Erythroblast (primary cell): ENCODE measurements around the gene CCL23.

Experiments
- GATA1 ChIP-seq: IDR thresholded peaks from 2 replicates; pipeline ENCODE4 v1.6.1; 2011; ENCODE audit warnings: low read depth, mild to moderate bottlenecking, control low read depth, low read length, moderate library complexity
- POLR2A ChIP-seq: IDR thresholded peaks from 2 replicates; pipeline ENCODE4 v1.6.1; 2011; ENCODE audit warnings: mild to moderate bottlenecking, low read length

DNA sequence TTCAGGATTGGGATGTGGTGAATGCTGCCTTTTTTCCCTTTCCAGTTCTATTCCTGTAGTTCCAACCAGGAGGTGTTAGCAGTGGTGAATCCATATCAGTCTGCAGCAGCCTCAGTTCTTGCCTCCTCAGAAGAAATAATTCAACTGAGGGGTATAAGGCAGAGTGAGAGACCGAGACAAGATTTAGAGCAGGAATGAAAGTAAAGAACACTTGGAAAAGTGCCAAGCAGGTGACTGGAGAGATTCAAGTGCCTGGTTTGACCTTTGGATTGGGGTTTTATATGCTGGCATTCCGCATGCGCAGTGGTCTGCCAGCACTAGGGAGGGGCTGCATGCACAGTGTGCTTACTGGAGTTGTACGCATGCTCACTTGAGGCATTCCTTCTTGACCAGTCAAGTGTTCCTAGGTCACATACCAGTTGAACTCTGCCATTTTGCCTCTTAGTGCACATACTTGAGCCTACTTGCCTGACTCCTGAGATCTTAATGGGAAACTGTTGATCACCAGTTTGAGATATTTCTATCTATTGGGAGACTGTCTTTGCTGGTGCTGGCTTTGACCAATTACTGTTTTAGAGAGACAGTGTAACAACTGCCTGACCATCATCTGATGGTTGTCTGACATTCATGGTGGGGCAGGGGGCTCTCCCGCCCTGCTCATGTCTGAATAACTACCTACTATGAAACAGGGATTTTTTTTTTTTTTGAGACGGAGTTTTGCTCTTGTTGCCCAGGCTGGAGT is 15.7 kb downstream of the CCL23 start:
- TF ChIP-seq POLR2A (no peak), GATA1 (no peak)
